ENCODE results near the gene OSBPL7. TPM values are rescaled to one million over a fixed set of nuclear protein-coding genes. Genes with fewer than 3 reads are reported as not detected.

The OSBPL7 gene
- total and polyA plus RNA-seq, 4 donors = 0.51 to 2.4 (median 1.4) TPM

DNA sequence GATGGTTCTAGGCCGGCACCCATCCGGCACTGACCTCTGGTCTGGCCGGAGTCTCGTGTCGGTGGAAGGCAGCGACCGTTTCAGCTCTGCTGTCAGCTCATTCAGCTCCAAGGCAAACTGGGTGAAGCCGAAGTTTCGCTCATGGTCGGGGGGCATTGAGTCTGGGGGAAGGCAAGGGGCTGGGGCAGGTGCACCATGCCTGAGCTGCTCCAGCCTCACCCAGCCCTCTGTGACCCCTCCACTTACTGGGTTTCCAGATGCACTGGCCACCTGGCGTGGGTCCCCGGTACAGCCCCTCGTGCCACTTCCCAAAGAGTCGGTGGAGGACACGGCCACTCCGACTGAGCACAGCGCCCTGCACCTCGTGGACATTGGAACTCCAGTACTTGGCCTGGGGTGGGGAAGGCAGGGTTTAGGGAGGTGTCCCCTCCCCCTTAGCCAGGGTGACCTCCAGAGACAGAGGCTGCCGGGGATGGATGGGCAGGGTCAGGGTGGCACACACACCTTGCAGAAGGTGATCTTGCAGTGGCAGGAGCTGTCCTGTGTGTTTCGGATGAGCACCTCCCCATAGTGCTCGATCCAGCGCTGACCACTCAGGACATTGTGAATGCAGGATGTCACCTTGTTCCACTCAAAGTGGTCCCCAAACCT is 12.6 kb downstream of the OSBPL7 start:
- TF ChIP-seq RAD21 (IDR thresholded peaks at IDR 0.05) (no peak), HNF4A (conservative IDR thresholded peaks at IDR 0.05) (no peak), EGR1 (IDR thresholded peaks at IDR 0.05; ENCODE audit: low read depth in 2 of 2) (no peak), JUND (IDR thresholded peaks at IDR 0.05) (no peak), NR2F2 (IDR thresholded peaks at IDR 0.05) (no peak), SP1 (IDR thresholded peaks at IDR 0.05) (no peak)
- Histone ChIP-seq H3K36me3 (ENCODE audit: control insufficient read depth in 4 of 4, insufficient read depth in 3 of 4, low read depth in 1 of 4, low read length in 3 of 4) (peaks cover 0 to 6% (median 1%) of the 10 kb centered on the region in 4 donors), H3K4me1 (ENCODE audit: control insufficient read depth in 4 of 4, insufficient read depth in 4 of 4, low read length in 3 of 4) (no peaks in the 10 kb centered on the region), H3K9ac (ENCODE audit: low read depth in 1 of 2, low read length in 2 of 2) (no peak overlapping the region), H3K27me3 (ENCODE audit: control insufficient read depth in 4 of 4, insufficient read depth in 4 of 4, low read length in 3 of 4) (no peaks in the 10 kb centered on the region), H3K27ac (ENCODE audit: low read depth in 1 of 2, low read length in 2 of 2) (no peak overlapping the region), H3K4me3 (ENCODE audit: low read depth in 1 of 3, low read length in 3 of 3) (no peak overlapping the region), H3K9me3 (ENCODE audit: control insufficient read depth in 4 of 4, low read length in 3 of 4) (no peaks in the 10 kb centered on the region)
- DNase-seq (ENCODE audit: low spot score) = no peak
- 95% methylated on average over 22 of the region's 22 CpGs for WGBS

DNA sequence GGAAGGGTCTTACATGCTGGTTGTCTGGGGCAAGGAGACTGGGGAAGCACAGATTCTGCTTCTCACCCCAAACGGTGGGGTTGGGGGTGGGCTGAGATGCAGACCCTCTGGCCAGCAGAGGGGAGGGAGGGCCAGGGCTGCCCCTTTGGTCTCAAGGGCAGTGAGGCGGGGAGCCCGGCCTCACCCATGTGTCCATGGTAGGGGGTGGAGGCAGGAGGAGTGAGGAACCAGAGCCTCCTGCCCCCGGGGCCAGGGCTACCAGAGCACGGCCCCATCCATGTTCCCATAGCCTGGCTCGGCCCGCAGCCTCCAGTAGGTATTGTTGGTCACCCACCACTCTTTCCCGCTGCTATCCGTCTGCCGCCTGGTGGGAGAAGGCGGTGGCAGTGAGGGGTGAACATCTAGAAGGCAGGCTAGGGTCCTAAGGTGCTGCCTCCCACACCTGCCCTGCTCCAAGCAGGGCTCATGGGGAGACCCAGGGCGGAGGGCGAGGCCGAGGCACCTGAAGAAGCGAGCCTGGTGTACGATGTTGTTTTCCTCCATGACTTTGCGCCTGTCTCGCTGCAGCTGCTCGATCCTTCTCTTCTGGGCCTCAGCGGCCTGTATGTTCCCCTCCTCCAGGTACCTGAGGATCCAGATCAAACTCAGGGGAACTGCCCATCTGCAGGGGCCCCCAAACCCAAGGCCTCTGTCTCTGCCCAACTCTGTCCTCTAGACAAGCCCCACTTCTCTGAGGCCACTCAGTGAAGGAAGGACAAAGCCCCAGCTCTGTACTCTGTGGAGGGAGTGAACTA is 13.4 kb downstream of the OSBPL7 start:
- no peak overlapping the region for H3K27ac ChIP-seq (ENCODE audit: low read depth in 1 of 2, low read length in 2 of 2)
- no peaks in the 10 kb centered on the region for H3K9me3 ChIP-seq (ENCODE audit: control insufficient read depth in 4 of 4, low read length in 3 of 4)
- peaks cover 0 to 6% (median 1%) of the 10 kb centered on the region in 4 donors for H3K36me3 ChIP-seq (ENCODE audit: control insufficient read depth in 4 of 4, insufficient read depth in 3 of 4, low read depth in 1 of 4, low read length in 3 of 4)
- no peaks in the 10 kb centered on the region for H3K27me3 ChIP-seq (ENCODE audit: control insufficient read depth in 4 of 4, insufficient read depth in 4 of 4, low read length in 3 of 4)
- H3K4me3 ChIP-seq (ENCODE audit: low read depth in 1 of 3, low read length in 3 of 3) = no peak overlapping the region
- H3K4me1 ChIP-seq (ENCODE audit: control insufficient read depth in 4 of 4, insufficient read depth in 4 of 4, low read length in 3 of 4) = no peaks in the 10 kb centered on the region
- no peak for DNase-seq (ENCODE audit: low spot score)
- WGBS = 90% methylated on average over 20 of the region's 20 CpGs
- no peak overlapping the region for H3K9ac ChIP-seq (ENCODE audit: low read depth in 1 of 2, low read length in 2 of 2)
- TF ChIP-seq, protein P1, sequence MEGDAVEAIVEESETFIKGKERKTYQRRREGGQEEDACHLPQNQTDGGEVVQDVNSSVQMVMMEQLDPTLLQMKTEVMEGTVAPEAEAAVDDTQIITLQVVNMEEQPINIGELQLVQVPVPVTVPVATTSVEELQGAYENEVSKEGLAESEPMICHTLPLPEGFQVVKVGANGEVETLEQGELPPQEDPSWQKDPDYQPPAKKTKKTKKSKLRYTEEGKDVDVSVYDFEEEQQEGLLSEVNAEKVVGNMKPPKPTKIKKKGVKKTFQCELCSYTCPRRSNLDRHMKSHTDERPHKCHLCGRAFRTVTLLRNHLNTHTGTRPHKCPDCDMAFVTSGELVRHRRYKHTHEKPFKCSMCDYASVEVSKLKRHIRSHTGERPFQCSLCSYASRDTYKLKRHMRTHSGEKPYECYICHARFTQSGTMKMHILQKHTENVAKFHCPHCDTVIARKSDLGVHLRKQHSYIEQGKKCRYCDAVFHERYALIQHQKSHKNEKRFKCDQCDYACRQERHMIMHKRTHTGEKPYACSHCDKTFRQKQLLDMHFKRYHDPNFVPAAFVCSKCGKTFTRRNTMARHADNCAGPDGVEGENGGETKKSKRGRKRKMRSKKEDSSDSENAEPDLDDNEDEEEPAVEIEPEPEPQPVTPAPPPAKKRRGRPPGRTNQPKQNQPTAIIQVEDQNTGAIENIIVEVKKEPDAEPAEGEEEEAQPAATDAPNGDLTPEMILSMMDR (IDR thresholded peaks at IDR 0.05; ENCODE audit: low read depth, low read length, missing input control) = no peak
- TF ChIP-seq FOXA2 (IDR thresholded peaks at IDR 0.05) = no peak
- no peak for TF ChIP-seq FOXA1 (IDR thresholded peaks at IDR 0.05)
- no peak for TF ChIP-seq YY1 (IDR thresholded peaks at IDR 0.05)

- Histone ChIP-seq H3K9ac (ENCODE audit: low read depth in 1 of 2, low read length in 2 of 2) (no peak overlapping the region), H3K4me1 (ENCODE audit: control insufficient read depth in 4 of 4, insufficient read depth in 4 of 4, low read length in 3 of 4) (no peaks in the 10 kb centered on the region), H3K27ac (ENCODE audit: low read depth in 1 of 2, low read length in 2 of 2) (no peak overlapping the region), H3K36me3 (ENCODE audit: control insufficient read depth in 4 of 4, insufficient read depth in 3 of 4, low read depth in 1 of 4, low read length in 3 of 4) (peaks cover 0 to 6% (median 1%) of the 10 kb centered on the region in 4 donors), H3K4me3 (ENCODE audit: low read depth in 1 of 3, low read length in 3 of 3) (no peak overlapping the region), H3K9me3 (ENCODE audit: control insufficient read depth in 4 of 4, low read length in 3 of 4) (no peaks in the 10 kb centered on the region), H3K27me3 (ENCODE audit: control insufficient read depth in 4 of 4, insufficient read depth in 4 of 4, low read length in 3 of 4) (no peaks in the 10 kb centered on the region)
- DNase-seq (ENCODE audit: low spot score) = no peak
- WGBS = 82% methylated on average over 11 of the region's 11 CpGs
- TF ChIP-seq, protein P2, sequence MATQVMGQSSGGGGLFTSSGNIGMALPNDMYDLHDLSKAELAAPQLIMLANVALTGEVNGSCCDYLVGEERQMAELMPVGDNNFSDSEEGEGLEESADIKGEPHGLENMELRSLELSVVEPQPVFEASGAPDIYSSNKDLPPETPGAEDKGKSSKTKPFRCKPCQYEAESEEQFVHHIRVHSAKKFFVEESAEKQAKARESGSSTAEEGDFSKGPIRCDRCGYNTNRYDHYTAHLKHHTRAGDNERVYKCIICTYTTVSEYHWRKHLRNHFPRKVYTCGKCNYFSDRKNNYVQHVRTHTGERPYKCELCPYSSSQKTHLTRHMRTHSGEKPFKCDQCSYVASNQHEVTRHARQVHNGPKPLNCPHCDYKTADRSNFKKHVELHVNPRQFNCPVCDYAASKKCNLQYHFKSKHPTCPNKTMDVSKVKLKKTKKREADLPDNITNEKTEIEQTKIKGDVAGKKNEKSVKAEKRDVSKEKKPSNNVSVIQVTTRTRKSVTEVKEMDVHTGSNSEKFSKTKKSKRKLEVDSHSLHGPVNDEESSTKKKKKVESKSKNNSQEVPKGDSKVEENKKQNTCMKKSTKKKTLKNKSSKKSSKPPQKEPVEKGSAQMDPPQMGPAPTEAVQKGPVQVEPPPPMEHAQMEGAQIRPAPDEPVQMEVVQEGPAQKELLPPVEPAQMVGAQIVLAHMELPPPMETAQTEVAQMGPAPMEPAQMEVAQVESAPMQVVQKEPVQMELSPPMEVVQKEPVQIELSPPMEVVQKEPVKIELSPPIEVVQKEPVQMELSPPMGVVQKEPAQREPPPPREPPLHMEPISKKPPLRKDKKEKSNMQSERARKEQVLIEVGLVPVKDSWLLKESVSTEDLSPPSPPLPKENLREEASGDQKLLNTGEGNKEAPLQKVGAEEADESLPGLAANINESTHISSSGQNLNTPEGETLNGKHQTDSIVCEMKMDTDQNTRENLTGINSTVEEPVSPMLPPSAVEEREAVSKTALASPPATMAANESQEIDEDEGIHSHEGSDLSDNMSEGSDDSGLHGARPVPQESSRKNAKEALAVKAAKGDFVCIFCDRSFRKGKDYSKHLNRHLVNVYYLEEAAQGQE (IDR thresholded peaks at IDR 0.05) = no peak
- TF ChIP-seq YY1 (IDR thresholded peaks at IDR 0.05) (no peak), HNF4A (conservative IDR thresholded peaks at IDR 0.05) (no peak), NR2F2 (IDR thresholded peaks at IDR 0.05) (no peak)
- TF ChIP-seq, protein P3, sequence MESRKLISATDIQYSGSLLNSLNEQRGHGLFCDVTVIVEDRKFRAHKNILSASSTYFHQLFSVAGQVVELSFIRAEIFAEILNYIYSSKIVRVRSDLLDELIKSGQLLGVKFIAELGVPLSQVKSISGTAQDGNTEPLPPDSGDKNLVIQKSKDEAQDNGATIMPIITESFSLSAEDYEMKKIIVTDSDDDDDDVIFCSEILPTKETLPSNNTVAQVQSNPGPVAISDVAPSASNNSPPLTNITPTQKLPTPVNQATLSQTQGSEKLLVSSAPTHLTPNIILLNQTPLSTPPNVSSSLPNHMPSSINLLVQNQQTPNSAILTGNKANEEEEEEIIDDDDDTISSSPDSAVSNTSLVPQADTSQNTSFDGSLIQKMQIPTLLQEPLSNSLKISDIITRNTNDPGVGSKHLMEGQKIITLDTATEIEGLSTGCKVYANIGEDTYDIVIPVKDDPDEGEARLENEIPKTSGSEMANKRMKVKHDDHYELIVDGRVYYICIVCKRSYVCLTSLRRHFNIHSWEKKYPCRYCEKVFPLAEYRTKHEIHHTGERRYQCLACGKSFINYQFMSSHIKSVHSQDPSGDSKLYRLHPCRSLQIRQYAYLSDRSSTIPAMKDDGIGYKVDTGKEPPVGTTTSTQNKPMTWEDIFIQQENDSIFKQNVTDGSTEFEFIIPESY (IDR thresholded peaks at IDR 0.05) = no peak
These were observed 14.2 kb downstream of the OSBPL7 start for GRCh38 chr17:47807421-47807820.

All from liver (tissue), 9 donors.